Activated naive CD8-positive, alpha-beta T cell treated with anti-CD3 and anti-CD28 coated beads, Interleukin-2, amount 50 U/mL, for 16 hours (primary cell): ENCODE measurements around the gene RSPO3.
A peak's percentile ranks its signal among the peaks of the same experiment; 100 is the strongest.

Experiments
- DNase-seq: peaks from one replicate; pipeline ENCODE4 v3.0.0-alpha.2; 2020; ENCODE audit warnings: low read depth, low spot score

The RSPO3 gene

GRCh38 chr6:127111526-127111925, 6.9 kb upstream of the RSPO3 start:
- DNase-seq = no peak

DNA sequence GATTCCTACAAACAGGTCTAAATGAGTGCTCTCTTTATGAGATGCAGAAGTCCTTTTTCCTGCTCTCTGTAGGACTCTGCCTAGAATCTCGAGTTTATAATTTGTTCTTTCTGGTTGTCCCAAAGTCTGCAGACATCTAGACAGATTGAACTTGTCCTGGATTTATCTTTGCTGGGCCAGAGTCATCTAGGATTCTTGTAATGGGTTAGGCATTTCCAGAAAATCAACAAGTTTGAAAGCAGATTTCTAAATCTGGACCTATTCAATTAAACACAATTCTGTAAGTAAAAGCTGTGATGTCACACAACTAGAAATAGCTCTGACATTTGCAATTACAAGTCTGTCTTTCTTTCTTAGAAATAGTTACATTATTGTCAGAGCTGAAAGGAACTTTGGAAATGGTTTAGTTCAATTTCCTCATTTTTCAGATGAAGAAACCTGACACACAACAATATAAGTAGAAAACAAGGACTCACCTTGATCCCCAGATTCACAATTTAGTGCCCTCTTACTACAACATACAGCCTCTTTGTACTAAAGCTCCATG, 4.2 kb upstream of the RSPO3 start:
- no peak for DNase-seq

- DNase-seq = no peak
Measured at GRCh38 chr6:127115084-127115655, 3.3 kb upstream of the RSPO3 start.

DNA sequence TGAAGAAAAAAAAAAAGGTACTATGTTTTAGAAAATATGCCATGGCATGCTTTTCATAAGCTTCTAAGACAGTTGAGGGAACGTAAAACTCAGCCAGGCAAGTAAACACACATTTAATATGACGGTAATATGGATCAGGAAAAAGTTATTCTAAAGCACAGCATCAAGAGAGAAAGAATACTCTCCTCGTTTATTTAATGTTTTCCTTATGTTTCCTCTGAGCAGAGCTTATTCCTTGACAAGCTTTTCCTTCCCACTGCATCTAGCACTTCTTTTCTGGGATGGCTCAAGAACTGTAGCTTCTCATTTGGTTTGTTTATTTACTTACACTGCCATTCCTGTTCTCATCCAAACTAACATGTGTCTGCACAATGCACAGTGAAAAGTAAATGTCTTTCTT, 2.7 kb upstream of the RSPO3 start:
- no peak for DNase-seq

DNA sequence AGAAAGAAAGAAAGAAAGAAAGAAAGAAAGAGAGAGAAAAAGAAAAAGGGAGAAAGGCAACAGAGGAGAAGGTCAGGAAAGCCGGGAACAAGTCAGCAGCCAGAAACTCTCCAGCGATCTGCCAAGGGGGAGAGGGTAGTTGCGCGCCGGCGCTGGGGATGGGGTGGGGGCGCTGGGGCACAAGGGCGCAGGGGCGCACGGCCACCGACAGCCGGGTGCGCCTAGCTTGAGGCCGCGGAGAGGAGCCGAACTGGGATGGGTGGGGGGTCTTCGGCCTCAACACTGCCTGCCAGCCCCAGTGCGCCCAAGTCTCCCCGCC, 533 bp upstream of the RSPO3 start:
- DNase-seq = no peak

DNA sequence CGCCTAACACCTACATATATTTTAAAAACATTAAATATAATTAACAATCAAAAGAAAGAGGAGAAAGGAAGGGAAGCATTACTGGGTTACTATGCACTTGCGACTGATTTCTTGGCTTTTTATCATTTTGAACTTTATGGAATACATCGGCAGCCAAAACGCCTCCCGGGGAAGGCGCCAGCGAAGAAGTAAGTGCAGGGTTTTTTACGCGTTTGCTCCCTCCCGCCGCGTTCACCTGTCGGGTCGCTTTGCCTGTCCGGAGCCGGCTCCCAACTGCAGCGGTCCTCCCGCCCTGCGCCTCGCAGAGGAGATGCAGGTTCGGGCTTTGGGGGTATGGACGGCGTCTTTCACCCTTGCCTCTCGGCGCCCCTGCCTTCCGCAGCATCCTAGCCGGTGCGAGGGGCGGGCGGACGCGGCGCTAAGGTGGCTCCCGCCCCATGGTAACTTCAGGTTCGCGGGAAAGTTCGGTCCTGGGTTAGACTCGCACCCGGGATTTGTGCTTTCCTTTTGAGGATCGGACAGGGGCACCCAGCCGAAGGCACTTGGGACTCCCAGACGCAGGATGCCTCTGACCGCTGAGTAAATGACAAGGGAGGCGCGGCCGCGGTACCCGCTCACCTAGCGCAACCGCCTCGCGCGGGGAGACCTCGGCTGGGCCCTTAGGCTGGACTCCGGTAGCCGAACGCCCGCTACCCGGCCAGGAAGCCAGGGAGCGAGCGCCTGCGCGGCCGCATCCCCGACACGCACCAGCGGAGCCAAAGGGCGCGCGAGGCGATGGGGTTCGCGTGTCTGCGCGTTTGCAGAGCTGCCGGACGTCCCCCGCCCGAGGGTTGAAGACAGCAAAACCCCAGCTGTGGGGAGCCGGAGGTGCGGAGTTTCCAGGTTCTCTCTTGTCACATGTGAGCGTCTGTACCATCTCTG, 891 bp downstream of the RSPO3 start:
- no peak for DNase-seq

GRCh38 chr6:127120023-127120786, 1.7 kb downstream of the RSPO3 start:
- no peak for DNase-seq

DNA sequence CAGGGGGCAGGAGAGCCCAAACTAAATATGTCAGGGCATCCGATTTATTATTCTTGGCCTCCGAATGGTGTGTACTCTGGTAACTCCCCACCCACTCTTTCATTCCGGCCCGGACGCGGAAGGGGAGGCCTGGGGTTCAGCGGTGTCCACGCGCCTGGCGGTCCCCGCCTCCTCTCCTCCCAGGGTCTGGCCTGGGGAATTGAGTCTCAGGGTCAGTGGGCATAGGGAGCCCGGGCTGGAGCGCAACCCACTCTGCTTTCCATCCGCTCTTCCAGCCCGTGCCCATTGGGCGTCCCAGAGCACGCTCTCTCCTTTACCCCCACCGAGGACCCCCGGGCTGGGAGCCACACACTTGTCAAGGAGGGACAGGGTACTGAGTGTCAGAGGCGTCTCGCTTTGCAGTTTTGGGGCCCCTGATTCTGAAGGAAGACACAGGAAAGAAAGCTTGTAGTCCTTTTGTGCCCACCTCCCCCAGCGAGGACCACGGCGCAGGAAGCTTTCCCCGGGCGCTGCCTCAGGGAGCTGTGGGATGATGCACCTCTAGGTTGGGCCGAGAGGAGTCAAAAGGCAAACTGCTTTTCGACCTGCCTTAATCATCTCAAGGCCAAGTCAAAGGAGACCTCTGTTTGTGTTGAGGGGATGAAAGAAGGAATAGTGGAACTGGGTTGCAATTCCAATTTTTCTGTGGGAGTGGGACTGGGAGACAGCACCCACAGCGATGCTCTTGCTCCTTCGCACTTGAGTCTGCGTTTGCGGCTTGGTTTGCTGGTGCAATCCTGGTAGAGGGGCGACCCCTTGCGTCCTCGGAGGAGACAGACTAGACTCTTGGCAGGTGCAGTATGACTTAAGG, 2.5 kb downstream of the RSPO3 start:
- DNase-seq = peak; percentile 14

GRCh38 chr6:127121637-127121960, 3.1 kb downstream of the RSPO3 start:
- DNase-seq = no peak

- DNase-seq = no peak
Measured at GRCh38 chr6:127124172-127124571, 5.7 kb downstream of the RSPO3 start.

GRCh38 chr6:127124680-127125079, 6.2 kb downstream of the RSPO3 start:
- no peak for DNase-seq

- DNase-seq = no peak
Measured at GRCh38 chr6:127128066-127128465, 9.6 kb downstream of the RSPO3 start.

GRCh38 chr6:127129251-127129650, 10.8 kb downstream of the RSPO3 start:
- no peak for DNase-seq

DNA sequence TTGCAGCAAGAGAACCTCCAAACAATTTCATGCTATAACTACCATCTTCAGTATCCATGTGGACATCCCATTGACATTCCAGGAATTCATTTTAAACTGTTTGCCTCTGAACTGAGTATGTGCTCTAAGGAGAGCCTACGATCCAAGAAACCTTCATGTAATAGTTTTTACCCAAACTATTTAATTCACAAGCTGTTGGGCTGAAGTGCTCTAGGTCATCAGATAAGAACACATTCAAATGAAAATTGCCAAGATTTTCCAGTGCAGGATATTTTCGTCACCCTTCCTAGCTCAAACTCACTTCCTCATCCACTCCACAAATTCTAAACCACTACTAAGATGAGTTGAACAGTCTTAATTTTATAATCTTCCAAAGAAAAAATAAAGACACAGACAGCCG, 12.8 kb downstream of the RSPO3 start:
- no peak for DNase-seq

GRCh38 chr6:127131772-127132376, 13.4 kb downstream of the RSPO3 start:
- DNase-seq = no peak

GRCh38 chr6:127134136-127134535, 15.7 kb downstream of the RSPO3 start:
- no peak for DNase-seq

- DNase-seq = no peak
Measured at GRCh38 chr6:127136786-127137185, 18.3 kb downstream of the RSPO3 start.

- no peak for DNase-seq
Measured at GRCh38 chr6:127146932-127147331, 28.5 kb downstream of the RSPO3 start.

- DNase-seq = no peak
Measured at GRCh38 chr6:127147534-127147933, 29.1 kb downstream of the RSPO3 start.

- DNase-seq = no peak
Measured at GRCh38 chr6:127148511-127148910, 30.0 kb downstream of the RSPO3 start.

GRCh38 chr6:127154509-127154908, 36.0 kb downstream of the RSPO3 start:
- DNase-seq = no peak
